Epidermal melanocyte (primary cell): ENCODE data around the gene SLCO6A1.
A peak's percentile ranks its signal among the peaks of the same experiment; 100 is the strongest.

Experiments
- DNase-seq: peaks from one replicate; pipeline ENCODE4 v3.0.0; 2011; ENCODE audit warnings: low spot score; ENCODE audit not compliant: insufficient read length

The SLCO6A1 gene

GRCh38 chr5:102451082-102451481 lies 47.7 kb downstream of the SLCO6A1 start:
- no peak for DNase-seq

- DNase-seq: no peak
Measured at GRCh38 chr5:102450313-102450990, 48.3 kb downstream of the SLCO6A1 start.

GRCh38 chr5:102433473-102433872 lies 65.3 kb downstream of the SLCO6A1 start:
- no peak for DNase-seq

- DNase-seq: no peak
Measured at GRCh38 chr5:102421647-102422046, 77.2 kb downstream of the SLCO6A1 start.

GRCh38 chr5:102418531-102418930 lies 80.3 kb downstream of the SLCO6A1 start:
- DNase-seq: no peak

- no peak for DNase-seq
Measured at GRCh38 chr5:102414448-102414847, 84.4 kb downstream of the SLCO6A1 start.

- no peak for DNase-seq
Measured at GRCh38 chr5:102388235-102388634, 110.6 kb downstream of the SLCO6A1 start.

- no peak for DNase-seq
Measured at GRCh38 chr5:102385365-102385764, 113.4 kb downstream of the SLCO6A1 start.

GRCh38 chr5:102380174-102380573 lies 118.6 kb downstream of the SLCO6A1 start:
- no peak for DNase-seq

- DNase-seq: no peak
Measured at GRCh38 chr5:102375876-102376275, 122.9 kb downstream of the SLCO6A1 start.

- no peak for DNase-seq
Measured at GRCh38 chr5:102375272-102375671, 123.5 kb downstream of the SLCO6A1 start.

- DNase-seq: no peak
Measured at GRCh38 chr5:102368392-102368791, 130.4 kb downstream of the SLCO6A1 start.

GRCh38 chr5:102341681-102342288 lies 157.0 kb downstream of the SLCO6A1 start:
- peak; percentile 20 for DNase-seq

GRCh38 chr5:102324714-102325113 lies 174.1 kb downstream of the SLCO6A1 start:
- no peak for DNase-seq
